ENCODE data around the gene PPP1R13B. TPM values are rescaled to one million over a fixed set of nuclear protein-coding genes. Genes with fewer than 3 reads are reported as not detected.

The PPP1R13B gene
- polyA plus RNA-seq, 2 of the 4 experiments (the other 2 are of a cell fraction) = 2.2 to 2.7 TPM

- TF ChIP-seq HES2 (IDR thresholded peaks at IDR 0.05) (no peak), CEBPB (IDR thresholded peaks at IDR 0.05) (no peak), RFX5 (IDR thresholded peaks at IDR 0.05) (no peak), MAZ (IDR thresholded peaks at IDR 0.05; ENCODE audit: borderline replicate concordance, low read depth, low read length) (no peak)
Measured at GRCh38 chr14:103820908-103821307, 26.5 kb downstream of the PPP1R13B start (continued).

- POLR2A ChIA-PET = interaction anchor here (0.6 kb wide), 1 partner anchor 11 kb away, joined by 3 read pairs; no protein-coding TSS in a partner anchor
- CTCF ChIA-PET = interaction anchor here (0.6 to 5.5 kb wide), 9 partner anchors 8 to 905 kb away, joined by 3 to 27 read pairs (median 4); no protein-coding TSS in a partner anchor
- WGBS (ENCODE audit: missing lambda C conversion rate) = 88% methylated on average over 2 of the region's 2 CpGs
Measured at GRCh38 chr14:103820382-103820781, 27.0 kb downstream of the PPP1R13B start.

GRCh38 chr14:103819503-103820307, 27.7 kb downstream of the PPP1R13B start:
- ChIA-PET POLR2A (no interaction called here), CTCF (interaction anchor here (0.5 to 5.5 kb wide), 10 partner anchors 7 to 1860 kb away, joined by 3 to 27 read pairs (median 4); no protein-coding TSS in a partner anchor)
- H3K4me3 ChIP-seq = no peak overlapping the region
- H3K27ac ChIP-seq = no peak overlapping the region
- H3K4me1 ChIP-seq = no peaks in the 10 kb centered on the region; the same call in 2 of the 3 replicates
- DNase-seq (ENCODE audit: low read depth in 1 of 2, low spot score in 1 of 2) = no peak
- TF ChIP-seq MAX (IDR thresholded peaks at IDR 0.05) (no peak), PHF8 (IDR thresholded peaks at IDR 0.05; ENCODE audit: borderline replicate concordance, low read depth) (no peak), ELK1 (IDR thresholded peaks at IDR 0.05; ENCODE audit: low read depth, low read length) (no peak), RAD21 (conservative IDR thresholded peaks at IDR 0.05 in 1 of 2, IDR thresholded peaks at IDR 0.05 in 1 of 2) (no peak), ZC3H11A (IDR thresholded peaks at IDR 0.05) (no peak), CEBPB (IDR thresholded peaks at IDR 0.05) (no peak), PBX3 (IDR thresholded peaks at IDR 0.05) (no peak), USF2 (IDR thresholded peaks at IDR 0.05) (no peak), SMC3 (IDR thresholded peaks at IDR 0.05) (no peak), FOXS1 (CRISPR knock-in tag; IDR thresholded peaks at IDR 0.05) (no peak), JUN (IDR thresholded peaks at IDR 0.05) (no peak), NPAS2 (CRISPR knock-in tag; IDR thresholded peaks at IDR 0.05; ENCODE audit: borderline replicate concordance) (no peak), HMGXB4 (CRISPR knock-in tag; IDR thresholded peaks at IDR 0.05; ENCODE audit: borderline replicate concordance) (no peak), TFCP2L1 (CRISPR knock-in tag; IDR thresholded peaks at IDR 0.05) (no peak), ZSCAN20 (CRISPR knock-in tag; IDR thresholded peaks at IDR 0.05) (no peak), RARB (CRISPR knock-in tag; IDR thresholded peaks at IDR 0.05) (no peak)
- H3K9me3 ChIP-seq = no peaks in the 10 kb centered on the region
- WGBS (ENCODE audit: missing lambda C conversion rate) = 68% methylated on average over 7 of the region's 7 CpGs
- peak overlapping the region; percentile 10; the same call in 2 of the 3 replicates for H3K4me2 ChIP-seq
- no peak for FAIRE-seq
- peak in 1 of 2 experiments; percentile 45; a peak in 4 of 6 replicates for ATAC-seq

More at GRCh38 chr14:103820382-103820781, 27.0 kb downstream of the PPP1R13B start:
- no peak overlapping the region for H3K4me2 ChIP-seq
- DNase-seq (ENCODE audit: low read depth in 1 of 2, low spot score in 1 of 2) (no peak), FAIRE-seq (no peak), ATAC-seq (no peak)
- H3K4me1 ChIP-seq = peaks cover 6% of the 10 kb centered on the region; the same call in 2 of the 3 replicates
- TF ChIP-seq SMC3 (IDR thresholded peaks at IDR 0.05) = no peak
- no peak for TF ChIP-seq BHLHE40 (IDR thresholded peaks at IDR 0.05; ENCODE audit: low read depth, low read length)
- TF ChIP-seq USF2 (IDR thresholded peaks at IDR 0.05) = no peak
- TF ChIP-seq HOXB13 (CRISPR knock-in tag; IDR thresholded peaks at IDR 0.05; ENCODE audit: low read depth) = no peak
- no peak for TF ChIP-seq POLR2A (IDR thresholded peaks at IDR 0.05; ENCODE audit: low read length)
- TF ChIP-seq GATA3 (IDR thresholded peaks at IDR 0.05; ENCODE audit: borderline replicate concordance) = no peak
- no peak for TF ChIP-seq HES2 (IDR thresholded peaks at IDR 0.05)
- no peak for TF ChIP-seq MAFK (IDR thresholded peaks at IDR 0.05; ENCODE audit: partially characterized antibody)
- no peak for TF ChIP-seq RAD21 (conservative IDR thresholded peaks at IDR 0.05 in 1 of 2, IDR thresholded peaks at IDR 0.05 in 1 of 2)
- no peak for TF ChIP-seq EP300 (IDR thresholded peaks at IDR 0.05)
- no peak for TF ChIP-seq RNF2 (IDR thresholded peaks at IDR 0.05; ENCODE audit: borderline replicate concordance, low read depth)
- TF ChIP-seq CEBPB (IDR thresholded peaks at IDR 0.05) = no peak
- H3K9me3 ChIP-seq = no peaks in the 10 kb centered on the region
- H3K4me3 ChIP-seq = no peak overlapping the region
- H3K27ac ChIP-seq = no peak overlapping the region

Measured in A549 (cell line).